NCI-H1930 (cell line): Measurements from ENCODE around the gene NECTIN4.
"Not testable (repeated sequence)": the region's sequence is repeated elsewhere in the genome, so short reads cannot be mapped to it uniquely, and the experiment has no call there.

Source experiments
- DNase-seq, 2 experiments: peaks; one replicate each; lab custom pipeline; 2025; lab: John Stamatoyannopoulos, UW

The NECTIN4 gene

DNA sequence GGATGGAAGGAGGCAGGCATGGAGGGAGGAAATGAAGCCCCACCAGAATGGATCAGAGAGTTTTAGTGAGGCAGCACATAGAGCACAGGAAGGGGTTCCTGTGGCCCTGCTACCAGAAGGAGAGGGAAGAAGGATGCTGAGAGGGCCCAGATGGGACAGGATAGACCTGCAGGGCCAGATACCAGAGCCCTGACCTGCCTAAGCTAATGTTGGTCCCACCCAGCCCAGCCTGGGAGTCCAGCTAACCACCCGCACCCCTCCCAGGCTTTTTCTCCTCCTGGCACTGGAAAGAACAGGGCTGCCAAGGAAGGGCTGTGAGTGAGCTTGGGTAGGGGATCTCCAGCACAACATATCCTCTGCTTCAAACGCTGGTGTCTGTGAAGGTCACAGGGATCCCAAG, 6.9 kb downstream of the NECTIN4 start:
- DNase-seq, result no peak

DNA sequence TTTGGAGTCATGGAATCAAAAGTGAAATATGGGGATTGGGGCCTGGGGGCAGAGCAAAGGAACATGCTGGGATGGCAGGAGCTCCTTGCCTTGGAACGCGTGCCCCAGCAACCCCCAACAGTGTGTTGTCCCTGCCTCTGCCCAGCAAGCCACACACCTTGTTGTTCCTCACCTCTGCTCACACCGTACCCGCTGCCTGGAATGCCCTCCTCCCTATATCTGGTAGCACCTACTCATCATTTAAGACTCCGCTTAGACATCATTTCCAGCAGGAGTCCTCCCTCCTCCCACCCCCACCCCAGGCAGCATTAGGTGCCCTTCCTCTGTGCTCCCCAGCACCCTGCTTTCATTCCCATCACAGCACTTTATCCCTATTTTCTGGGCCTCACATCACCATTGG, 7.8 kb downstream of the NECTIN4 start:
- DNase-seq, result no peak

DNA sequence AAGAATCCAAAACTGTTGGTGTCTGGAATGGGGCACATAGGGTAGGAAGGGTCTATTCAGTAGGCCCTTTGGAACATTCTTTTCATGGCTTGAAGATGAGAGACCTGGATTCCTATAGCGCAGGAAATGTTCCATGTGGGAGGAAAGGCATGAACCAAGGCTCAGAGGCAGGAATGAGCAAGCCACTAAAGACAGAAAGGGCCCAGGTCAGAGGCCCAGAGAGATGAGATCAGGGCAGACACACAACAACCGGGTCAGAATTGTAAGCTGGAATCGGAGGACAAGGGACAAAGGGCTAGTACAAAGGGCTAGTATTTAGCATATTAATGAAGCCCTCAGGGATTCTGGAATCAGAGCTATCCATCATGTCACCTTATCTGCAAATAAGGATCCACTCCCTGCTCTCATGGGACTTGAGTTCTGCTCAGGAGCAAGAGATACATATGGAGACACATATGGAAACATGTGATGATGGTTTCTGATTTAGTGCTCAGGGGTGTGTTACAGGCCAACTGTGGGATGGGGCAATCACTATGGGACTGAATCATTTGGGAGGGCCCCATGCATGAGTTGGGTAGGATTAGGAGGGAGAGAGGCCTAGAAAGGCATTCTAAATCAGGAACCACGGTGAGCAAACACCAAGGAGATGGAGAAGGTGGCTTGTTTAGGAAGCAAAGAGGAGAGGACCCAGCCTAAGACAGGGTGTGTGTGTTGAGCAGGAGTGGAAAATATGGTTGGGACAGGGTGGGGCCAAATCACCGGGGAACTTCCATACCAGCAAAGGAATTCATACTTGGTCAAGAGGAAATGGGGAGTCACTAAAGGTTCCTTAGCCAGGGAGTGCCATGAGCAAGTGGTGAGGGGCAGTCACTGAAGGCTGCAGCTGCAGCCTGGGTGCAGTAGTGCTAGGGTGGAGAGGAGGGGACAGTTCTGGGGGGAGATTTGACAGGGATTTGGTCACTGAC, 8.6 kb downstream of the NECTIN4 start:
- no peak for DNase-seq

DNA sequence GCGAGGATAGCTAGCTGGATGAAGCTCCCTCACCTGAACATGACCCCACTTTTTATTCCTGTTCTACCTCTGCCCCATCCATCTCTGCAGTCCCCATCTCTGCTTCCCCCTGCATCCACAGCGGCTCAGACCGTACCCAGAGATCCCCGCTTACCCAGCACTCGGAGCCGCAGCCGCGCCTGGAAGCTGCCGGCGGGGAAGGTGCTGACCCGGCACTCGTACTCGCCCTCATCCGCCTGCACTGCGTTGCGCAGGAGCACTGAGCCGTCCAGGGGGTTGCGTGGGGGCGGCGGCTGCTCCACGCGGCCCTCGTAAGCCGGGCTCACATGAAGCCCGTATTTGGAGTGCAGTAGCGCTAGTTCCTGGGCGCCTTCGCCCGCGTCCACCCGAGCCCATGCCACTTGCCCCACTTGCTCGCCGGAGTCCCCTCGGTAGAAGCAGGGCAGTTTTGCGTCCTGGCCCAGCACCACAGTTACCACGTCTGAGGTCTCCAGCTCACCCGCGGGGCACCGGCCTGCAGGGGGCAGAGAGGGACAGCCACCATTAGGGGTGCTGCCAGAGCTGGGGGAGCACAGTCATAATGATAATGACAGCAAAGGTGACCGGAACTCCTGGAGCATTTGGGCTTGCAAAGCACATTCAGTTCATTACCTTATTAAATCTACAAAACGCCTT, 9.8 kb downstream of the NECTIN4 start:
- no peak for DNase-seq

DNA sequence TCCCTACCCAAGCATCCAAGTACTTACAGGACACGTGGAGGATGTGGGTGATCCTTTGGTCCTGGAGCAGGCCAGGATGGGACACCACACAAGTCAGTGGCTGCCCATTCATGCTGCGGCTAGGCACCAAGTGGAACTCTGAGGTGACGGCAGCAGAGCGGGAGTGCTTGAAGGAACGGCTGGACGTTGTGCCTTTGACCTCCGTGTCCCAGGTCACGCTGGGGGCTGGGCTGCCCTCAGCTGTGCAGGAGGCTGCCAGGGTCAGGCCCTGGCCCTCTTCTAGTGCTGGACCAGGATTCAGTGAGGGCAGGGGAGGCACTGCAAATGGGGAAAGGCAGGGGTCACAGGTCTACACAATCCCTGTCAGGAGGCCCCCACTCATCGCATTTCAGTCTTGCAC, 11.9 kb downstream of the NECTIN4 start:
- DNase-seq, result no peak

DNA sequence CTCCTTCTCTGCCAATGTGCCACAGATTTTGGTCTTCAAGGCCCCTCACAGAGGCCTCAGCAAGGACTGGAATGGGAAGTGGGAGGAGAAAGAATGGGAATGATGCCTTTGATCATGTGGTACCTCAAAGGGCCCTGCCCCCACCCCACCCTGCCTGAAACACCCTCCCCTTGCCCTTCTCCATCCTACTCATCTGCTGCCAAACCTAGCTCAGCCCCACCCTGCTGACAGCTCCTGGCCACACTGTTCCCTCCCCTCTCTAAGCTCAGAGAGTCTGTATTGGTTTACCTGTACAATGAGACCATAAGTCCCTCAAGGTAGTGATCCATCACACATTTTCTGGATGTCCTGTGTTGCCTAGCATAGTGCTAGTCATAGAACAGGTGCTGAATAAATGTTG, 12.9 kb downstream of the NECTIN4 start:
- no peak for DNase-seq

DNA sequence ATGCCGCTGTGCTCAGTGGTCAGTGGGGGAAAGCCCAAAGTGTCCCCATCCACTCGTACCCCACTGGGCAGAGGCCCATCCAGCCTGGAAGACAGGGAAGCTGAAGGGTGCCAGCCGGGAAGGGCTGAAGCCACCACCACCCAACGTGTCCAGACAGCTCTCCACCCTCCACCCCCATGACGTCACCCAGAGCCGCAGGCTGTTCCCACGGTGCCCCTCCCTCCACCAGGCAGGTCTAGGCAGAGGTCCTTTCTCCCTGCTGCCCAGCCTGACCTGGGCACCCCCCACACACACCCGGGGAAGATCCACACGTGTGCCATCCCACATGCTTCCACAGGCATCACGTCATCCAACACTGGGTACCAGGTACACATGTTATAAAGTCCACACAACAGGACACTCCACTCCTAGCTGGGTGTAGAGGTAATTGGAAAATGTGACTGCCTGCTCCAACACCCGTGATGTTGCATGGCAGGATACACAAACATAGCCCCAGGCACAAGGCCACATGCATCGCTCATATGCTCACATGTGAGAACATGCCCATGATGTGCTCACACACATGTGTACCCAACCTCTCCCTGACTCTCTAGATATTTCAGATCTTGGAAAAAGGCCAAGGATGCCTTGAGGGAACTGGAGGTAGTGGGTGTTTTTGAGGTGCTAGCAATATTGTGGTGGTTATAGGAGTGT, 14.5 kb downstream of the NECTIN4 start:
- DNase-seq, result no peak

DNA sequence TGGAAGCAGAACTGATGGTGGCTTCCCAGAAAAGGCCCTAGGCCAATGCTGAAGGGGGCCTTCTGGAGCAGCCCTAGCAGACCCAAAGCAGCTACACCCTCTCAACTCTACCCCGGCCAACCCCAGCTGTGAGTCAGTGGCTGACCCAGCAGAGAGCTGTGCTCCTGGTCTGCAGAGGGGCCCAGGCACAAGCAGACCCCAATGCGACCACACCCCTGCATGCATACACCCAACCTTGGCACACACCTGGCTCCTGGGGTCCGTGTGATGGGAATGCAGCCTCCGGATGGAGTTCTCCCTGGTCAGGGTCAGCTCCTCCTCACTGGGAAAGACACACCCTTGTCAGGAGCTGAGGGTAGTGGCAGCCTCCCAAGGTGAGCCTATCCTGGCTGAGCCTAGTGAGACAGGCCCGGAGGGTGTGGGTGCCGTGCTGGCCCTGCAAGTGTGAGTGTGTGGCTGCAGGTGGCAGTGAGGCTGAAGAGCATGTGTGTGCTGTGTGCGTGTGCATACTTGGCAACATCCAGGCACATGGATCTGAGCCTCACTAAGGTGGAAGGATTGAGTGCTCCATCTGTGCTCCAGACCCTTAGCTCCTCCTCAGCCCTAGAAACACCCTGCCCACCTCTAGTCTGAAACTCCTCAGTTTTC, 15.8 kb downstream of the NECTIN4 start:
- no peak for DNase-seq

DNA sequence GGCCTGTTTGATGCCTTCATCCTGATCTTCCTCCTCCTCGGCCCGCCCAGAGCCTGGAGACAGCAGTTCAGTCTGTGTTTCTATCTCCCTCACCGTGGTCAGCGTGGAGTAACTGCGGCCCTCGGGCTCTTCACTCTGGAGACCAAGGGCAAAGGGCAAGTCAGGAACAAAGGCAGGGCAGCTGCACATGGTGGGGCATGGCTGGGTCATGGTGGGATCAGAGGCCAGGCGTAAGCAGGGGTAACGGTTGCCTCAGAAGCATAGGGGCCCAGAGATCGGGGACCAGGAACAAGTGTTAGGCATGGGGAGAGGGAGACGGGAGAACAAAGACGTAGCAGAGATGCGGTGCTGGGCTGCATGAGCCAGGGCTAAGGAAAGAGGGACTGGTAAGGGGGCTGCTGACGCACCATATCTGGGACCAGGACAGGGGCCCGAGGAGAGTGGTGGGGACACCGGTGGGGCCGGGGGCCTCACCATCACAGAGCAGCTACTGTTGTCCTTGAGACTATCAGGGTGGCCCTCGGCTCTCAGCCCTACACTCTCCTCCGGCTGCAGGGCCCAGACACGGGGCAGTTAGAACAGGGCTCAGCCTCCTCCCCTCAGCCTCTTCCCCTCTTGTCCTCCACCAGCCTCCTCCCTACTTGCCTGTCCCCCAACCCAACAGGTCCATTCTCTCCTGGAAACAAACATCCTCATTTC, 16.5 kb downstream of the NECTIN4 start:
- no peak for DNase-seq

DNA sequence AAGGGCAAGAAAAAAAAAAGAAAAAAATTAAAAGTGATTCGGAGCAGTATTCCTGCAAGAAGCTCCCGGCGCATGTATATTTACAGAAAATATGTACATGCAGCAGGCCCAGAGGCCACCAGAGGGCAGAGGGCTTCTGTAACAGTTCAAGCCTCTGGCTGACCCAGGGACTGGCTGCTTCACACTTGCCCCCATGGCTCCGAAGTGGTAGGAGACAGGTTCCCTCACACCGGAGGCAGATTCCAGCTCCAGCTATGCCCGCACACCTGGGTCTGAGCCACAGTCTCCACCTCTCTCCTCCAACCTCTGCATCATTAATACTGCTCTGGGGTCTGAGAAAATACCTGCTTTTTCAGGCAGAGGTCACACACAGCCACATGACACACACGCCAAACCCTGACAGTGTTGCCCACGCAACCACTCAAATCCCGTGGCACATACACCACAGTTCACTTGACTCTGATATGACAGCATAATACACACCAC, 17.4 kb downstream of the NECTIN4 start:
- no peak for DNase-seq

DNA sequence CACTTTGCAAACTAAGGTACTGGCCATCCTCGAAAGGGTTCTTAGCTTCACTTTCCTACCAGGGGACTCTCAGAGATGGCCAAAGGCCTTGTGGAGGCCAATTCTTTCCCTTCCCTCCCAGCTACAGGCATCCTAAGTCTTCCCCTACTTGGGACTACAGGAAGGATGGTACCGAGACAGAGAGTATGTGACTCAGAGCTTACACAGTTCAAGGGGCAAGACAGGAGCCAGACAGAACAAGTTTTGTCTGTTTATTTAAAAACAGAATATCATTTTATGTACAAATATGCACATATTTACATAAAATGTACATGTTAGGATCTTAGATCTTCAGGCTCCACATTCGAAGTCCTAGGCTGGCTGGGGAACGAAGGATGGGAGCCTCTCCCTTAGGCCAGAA, 18.6 kb downstream of the NECTIN4 start:
- DNase-seq, result no peak

DNA sequence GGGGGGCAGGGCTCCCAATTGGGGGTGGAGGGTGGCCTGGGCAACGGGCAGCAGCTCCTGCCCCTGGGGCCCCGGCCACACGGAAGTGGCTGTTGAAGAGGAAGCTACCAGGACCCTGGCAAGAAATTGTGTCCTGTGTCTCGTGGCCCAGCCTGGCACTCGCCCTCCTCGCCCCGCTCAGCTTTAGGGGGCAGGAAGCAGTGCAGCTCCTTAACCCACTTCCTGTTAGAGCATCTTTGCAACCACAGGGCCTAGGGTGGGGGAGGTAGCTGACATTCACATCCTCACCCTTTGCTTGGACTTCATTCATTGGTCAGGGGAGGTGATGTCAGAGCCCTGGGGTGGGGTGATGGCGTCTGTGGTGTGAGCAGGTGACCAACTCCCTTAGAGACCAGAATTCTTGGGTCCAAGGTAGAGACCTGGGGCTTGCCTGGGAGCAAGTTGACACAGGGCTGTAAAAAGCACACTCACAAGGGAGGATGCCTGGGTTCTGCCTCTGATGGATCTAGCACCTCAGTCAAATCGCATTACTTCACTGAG, 19.6 kb downstream of the NECTIN4 start, which contains the start of gene ARHGAP30:
TSS of gene ARHGAP30 (minus strand) at position 161 of the 540 bp plus-strand sequence. CDS start 267 bp downstream, outside the sequence.
- DNase-seq, result no peak

DNA sequence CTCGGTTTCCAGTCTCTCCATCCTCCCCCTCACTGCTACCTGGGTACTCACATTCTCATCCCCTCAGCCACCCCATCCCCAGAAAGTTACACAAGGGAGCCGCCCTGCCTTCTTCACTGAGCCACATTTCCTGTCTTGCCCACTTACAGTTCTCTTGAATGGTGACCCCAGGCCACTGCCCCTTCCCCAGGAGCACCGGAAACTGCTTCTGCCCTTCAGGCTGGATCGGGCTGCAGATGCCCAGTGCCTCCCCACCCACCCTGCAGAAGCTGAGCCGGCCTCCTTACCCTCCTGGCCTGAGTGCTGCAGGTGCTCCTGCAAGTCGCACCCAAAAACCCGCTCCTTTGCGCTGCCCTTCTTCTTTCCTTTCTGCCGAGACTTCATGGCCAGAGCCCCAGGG, 20.1 kb downstream of the NECTIN4 start:
- DNase-seq, result no peak

DNA sequence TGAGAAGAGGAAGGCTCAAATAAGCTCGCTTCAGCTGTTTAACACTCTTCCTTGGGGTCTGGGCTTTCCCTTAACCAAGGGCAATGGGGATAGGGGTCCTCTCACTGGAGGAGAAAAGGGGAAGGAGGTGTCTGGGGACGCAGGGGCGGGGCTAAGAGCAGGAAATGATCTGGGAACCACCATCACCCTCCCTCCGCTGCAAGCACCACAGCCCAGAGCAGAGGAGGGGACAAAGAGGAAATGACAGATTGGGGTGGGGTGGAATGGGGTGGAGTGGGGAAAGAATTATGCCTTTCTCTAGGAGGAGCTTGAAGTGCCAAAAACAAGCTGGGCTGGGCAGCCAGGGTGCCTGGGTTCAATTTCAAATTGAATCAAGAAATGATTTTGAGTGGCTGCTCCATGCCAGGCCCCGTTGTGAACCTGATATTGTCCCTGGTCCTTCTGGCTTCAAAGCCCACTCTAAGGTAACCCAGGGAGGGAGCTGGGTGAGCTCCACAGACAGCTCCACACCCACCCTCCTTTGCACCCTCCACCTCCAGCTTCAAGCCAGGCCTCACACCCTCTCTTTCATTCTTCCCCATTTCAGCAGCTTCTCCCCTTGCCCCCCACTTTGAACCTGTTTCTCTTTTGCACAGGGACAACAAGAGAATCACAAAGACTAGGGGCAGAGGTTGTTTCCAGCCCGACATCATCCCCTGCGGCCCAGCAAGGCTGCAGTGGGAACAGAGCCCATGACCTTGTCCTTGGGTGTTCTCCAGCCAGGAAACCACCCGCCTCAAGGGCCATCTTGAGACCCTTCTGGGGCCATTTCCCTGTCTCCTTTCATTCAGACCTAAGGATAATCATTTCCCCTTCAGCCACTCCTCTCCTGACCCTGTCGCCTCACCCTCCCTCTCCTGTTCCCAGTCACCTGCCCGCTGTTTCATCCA, 20.8 kb downstream of the NECTIN4 start:
- no peak for DNase-seq

DNA sequence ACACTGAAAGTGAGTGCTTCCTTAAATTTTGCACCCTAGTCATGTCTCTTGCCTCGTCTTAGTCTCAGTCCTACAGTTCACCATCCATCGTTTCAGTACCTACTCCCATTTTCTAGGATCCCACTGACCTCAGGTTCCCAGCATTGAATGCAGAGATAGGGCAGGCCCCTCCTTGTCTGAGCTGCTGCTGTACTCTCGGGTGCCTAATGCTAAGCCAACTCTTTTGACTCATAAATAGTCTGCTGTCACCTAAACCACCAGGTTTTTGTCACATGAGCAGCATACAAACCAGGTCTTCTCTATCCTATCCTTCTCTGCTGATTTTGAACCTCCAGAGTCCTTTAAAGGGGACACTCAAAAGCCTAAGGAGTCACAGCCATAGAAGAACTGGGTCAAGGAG, 22.7 kb downstream of the NECTIN4 start:
- no peak for DNase-seq

DNA sequence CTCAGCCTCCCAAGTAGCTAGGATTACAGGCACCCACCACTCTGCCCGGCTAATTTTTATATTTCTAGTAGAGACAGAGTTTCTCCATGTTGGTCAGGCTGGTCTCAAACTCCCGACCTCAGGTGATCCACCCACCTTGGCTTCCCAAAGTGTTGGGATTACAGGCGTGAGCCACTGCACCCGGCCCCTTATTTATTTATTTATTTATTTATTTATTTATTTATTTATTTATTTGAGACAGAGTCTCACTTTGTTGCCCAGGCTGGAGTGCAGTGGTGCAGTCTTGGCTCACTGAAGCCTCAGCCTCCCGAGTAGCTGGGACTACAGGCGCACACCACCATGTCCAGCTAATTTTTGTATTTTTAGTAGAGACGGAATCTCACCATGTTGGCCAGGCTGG, 23.7 kb downstream of the NECTIN4 start:
- not testable (repeated sequence) for DNase-seq

DNA sequence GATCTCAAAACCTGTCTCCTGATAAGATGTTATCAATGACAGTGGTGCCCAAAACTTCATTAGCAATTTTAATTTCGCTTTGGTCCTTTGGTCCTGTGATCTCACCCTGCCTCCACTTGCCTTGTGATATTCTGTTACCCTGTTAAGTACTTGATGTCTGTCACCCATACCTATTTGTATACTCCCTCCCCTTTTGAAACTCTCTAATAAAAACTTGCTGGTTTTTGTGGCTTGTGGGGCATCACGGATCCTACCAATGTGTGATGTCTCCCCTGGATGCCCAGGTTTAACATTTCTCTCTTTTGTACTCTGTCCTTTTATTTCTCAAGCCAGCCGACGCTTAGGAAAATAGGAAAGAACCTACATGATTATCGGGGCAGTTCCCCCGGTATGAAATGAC, 25.4 kb downstream of the NECTIN4 start:
- not testable (repeated sequence) for DNase-seq

DNA sequence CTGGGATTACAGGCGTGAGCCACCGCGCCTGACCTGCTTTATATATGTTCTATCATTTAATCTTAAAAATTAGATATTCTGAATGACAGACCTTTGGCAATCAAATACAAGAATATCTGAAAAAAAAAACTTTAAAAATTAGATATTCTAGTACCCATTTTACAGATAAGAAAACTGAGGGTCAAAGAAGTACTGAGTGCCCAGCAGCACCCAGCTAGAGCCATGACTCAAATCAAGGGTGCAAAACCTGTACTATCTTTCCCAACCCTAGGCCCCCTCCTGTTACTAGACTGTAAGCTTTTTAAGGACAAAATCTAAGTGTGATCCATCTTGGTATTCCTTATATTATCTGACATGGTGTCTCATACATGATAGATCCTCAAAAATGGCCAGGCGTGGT, 27.9 kb downstream of the NECTIN4 start:
- no peak for DNase-seq

DNA sequence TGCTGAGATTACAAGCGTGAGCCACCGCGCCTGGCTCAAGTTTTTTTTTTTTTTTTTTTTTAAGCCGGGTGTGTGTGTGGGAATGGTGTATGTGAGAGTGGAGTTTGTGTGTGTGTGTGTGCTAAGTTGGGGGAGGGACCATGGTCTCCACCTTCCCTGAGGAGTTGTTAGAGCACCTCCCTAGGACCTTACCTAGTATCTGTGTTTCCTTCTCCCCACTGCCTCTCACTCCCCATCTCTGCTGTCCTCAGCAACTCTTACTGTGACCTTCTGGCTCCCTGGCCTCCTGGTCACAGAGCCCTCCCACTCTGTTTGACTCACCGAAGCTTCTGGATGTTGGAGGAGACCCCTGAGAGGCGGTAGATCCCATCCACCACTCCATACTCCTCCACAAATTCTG, 30.1 kb downstream of the NECTIN4 start:
- DNase-seq, result no peak

DNA sequence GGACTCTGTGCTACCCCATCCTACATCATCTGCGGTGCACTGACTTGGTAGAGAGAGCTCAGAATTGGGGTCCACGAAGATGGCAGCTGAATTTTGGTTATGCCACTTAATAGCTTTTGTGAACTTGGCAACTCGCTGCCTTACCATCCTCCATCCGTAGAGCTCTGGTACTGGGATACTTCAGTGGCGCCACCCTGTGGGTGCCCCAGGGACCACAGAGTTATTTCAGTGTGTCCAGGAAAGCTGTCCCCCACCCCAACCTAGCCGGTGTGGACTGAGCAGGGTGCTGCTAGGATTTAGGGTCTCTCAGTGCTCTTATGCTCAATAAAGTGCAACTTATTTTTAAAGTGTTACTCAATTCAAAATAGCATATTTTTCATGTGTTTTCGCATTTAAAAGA, 34.6 kb downstream of the NECTIN4 start:
- no peak for DNase-seq
